AG04449 (cell line): Measurements from ENCODE around the gene ARHGAP8.
"Not testable (repeated sequence)": the region's sequence is repeated elsewhere in the genome, so short reads cannot be mapped to it uniquely, and the experiment has no call there.

ENCODE experiments used
- CTCF ChIA-PET: fragments of 350-600 bp; formaldehyde crosslinking; extraction: SDS; loops from one replicate; lab custom pipeline; 2021; ENCODE audit warnings: antibody characterized with exemption; lab: Yijun Ruan, JAX
- POLR2A ChIA-PET: fragments of 400-600, 350-600 bp; formaldehyde crosslinking; extraction: SDS; loops from one replicate; lab custom pipeline; 2020; ENCODE audit warnings: antibody characterized with exemption, inconsistent platforms; lab: Yijun Ruan, JAX
- DNase-seq: peaks from one replicate; pipeline ENCODE4 v3.0.0-alpha.2; 2010; ENCODE audit warnings: low read depth, low spot score
- H3K4me3 ChIP-seq: 2 replicates; pipeline ENCODE4 v1.5.1; 2011; ENCODE audit warnings: low read depth, mild to moderate bottlenecking, control low read depth, low read length
- CTCF ChIP-seq: IDR thresholded peaks from one replicate; pipeline ENCODE4 v1.5.1; 2011; ENCODE audit warnings: mild to moderate bottlenecking, moderate library complexity, low read length, control low read depth, inconsistent platforms; ENCODE audit not compliant: insufficient read depth; ENCODE audit errors: missing control alignments

Gene ARHGAP8

GRCh38 chr22:44795701-44796630 is 43.6 kb downstream of the ARHGAP8 start:
- POLR2A ChIA-PET: no interaction called here
- H3K4me3 ChIP-seq: no peak overlapping the region
- DNase-seq: no peak
- CTCF ChIA-PET: interaction anchor here (0.9 to 1.7 kb wide), 3 partner anchors 25 to 111 kb away, joined by 3 to 4 read pairs (median 3); no protein-coding TSS in a partner anchor
- TF ChIP-seq CTCF: no peak

- ChIA-PET CTCF (interaction anchor here (1.0 kb wide), 1 partner anchor 30 kb away, joined by 3 read pairs; no protein-coding TSS in a partner anchor), POLR2A (no interaction called here)
- DNase-seq: no peak
- no peak for TF ChIP-seq CTCF
- no peak overlapping the region for H3K4me3 ChIP-seq
These were observed 44.9 kb downstream of the ARHGAP8 start for GRCh38 chr22:44797181-44797725.

- H3K4me3 ChIP-seq: no peak overlapping the region
- TF ChIP-seq CTCF: no peak
- ChIA-PET CTCF (interaction anchor here (0.7 to 1.2 kb wide), 2 partner anchors 21 to 297 kb away, joined by 3 read pairs; no protein-coding TSS in a partner anchor), POLR2A (no interaction called here)
- DNase-seq: no peak
These were observed 46.9 kb downstream of the ARHGAP8 start for GRCh38 chr22:44799077-44799945.

- CTCF ChIA-PET: interaction anchor here (0.7 kb wide), 1 partner anchor 296 kb away, joined by 3 read pairs; no protein-coding TSS in a partner anchor
- POLR2A ChIA-PET, DNase-seq, H3K4me3 ChIP-seq: not testable (repeated sequence)
These were observed 47.7 kb downstream of the ARHGAP8 start for GRCh38 chr22:44799946-44800634.

- ChIA-PET CTCF (no interaction called here), POLR2A (no interaction called here)
- H3K4me3 ChIP-seq: no peak overlapping the region
- no peak for TF ChIP-seq CTCF
- DNase-seq: no peak
These were observed 49.1 kb downstream of the ARHGAP8 start for GRCh38 chr22:44801476-44801875.

GRCh38 chr22:44802071-44802700 is 49.8 kb downstream of the ARHGAP8 start:
- no peak for DNase-seq
- H3K4me3 ChIP-seq: no peak overlapping the region
- CTCF ChIA-PET: no interaction called here
- POLR2A ChIA-PET: no interaction called here
- TF ChIP-seq CTCF: no peak
